Rectal smooth muscle tissue (tissue), 1 donor: Measurements from ENCODE around the gene P3H2.
"Not testable (repeated sequence)": the region's sequence is repeated elsewhere in the genome, so short reads cannot be mapped to it uniquely, and the experiment has no call there.

Source experiments
- H3K27ac ChIP-seq: one replicate; pipeline ENCODE4 v1.7.0; 2013; ENCODE audit warnings: low read depth, low read length, inconsistent platforms
- H3K27me3 ChIP-seq: one replicate; pipeline ENCODE4 v1.7.0; 2013; ENCODE audit warnings: low read length; ENCODE audit not compliant: control insufficient read depth, insufficient read depth
- H3K36me3 ChIP-seq: one replicate; pipeline ENCODE4 v1.7.0; 2013; ENCODE audit warnings: low read length; ENCODE audit not compliant: control insufficient read depth, insufficient read depth
- H3K4me1 ChIP-seq: one replicate; pipeline ENCODE4 v1.7.0; 2013; ENCODE audit warnings: low read length; ENCODE audit not compliant: control insufficient read depth, insufficient read depth
- H3K4me3 ChIP-seq: one replicate; pipeline ENCODE4 v1.7.0; 2013; ENCODE audit warnings: low read length
- H3K9ac ChIP-seq: one replicate; pipeline ENCODE4 v1.7.0; 2013; ENCODE audit warnings: low read length

P3H2 gene, protein sequence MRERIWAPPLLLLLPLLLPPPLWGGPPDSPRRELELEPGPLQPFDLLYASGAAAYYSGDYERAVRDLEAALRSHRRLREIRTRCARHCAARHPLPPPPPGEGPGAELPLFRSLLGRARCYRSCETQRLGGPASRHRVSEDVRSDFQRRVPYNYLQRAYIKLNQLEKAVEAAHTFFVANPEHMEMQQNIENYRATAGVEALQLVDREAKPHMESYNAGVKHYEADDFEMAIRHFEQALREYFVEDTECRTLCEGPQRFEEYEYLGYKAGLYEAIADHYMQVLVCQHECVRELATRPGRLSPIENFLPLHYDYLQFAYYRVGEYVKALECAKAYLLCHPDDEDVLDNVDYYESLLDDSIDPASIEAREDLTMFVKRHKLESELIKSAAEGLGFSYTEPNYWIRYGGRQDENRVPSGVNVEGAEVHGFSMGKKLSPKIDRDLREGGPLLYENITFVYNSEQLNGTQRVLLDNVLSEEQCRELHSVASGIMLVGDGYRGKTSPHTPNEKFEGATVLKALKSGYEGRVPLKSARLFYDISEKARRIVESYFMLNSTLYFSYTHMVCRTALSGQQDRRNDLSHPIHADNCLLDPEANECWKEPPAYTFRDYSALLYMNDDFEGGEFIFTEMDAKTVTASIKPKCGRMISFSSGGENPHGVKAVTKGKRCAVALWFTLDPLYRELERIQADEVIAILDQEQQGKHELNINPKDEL

GRCh38 chr3:190120269-190121060 lies at the start of gene P3H2:
Gene P3H2, minus strand, starts transcription at chr3:190120897. Its CDS starts 166 bp downstream, at chr3:190120731.
- H3K4me3 ChIP-seq = peak within 1 kb of the TSS; percentile 63
- peak within 1 kb of the TSS; percentile 86 for H3K27ac ChIP-seq
- peak within 1 kb of the TSS; percentile 19 for H3K9ac ChIP-seq
- H3K36me3 ChIP-seq = no peaks in the 10 kb centered on the region
- no peaks in the 10 kb centered on the region for H3K27me3 ChIP-seq
- H3K4me1 ChIP-seq = peaks cover 11% of the 10 kb centered on the region

- Histone ChIP-seq H3K4me1 (no peaks in the 10 kb centered on the region), H3K27me3 (no peaks in the 10 kb centered on the region), H3K9ac (no peak overlapping the region), H3K4me3 (no peak overlapping the region), H3K27ac (no peak overlapping the region), H3K36me3 (no peaks in the 10 kb centered on the region)
Measured at GRCh38 chr3:190169877-190170276, 49.2 kb upstream of the P3H2 start.

DNA sequence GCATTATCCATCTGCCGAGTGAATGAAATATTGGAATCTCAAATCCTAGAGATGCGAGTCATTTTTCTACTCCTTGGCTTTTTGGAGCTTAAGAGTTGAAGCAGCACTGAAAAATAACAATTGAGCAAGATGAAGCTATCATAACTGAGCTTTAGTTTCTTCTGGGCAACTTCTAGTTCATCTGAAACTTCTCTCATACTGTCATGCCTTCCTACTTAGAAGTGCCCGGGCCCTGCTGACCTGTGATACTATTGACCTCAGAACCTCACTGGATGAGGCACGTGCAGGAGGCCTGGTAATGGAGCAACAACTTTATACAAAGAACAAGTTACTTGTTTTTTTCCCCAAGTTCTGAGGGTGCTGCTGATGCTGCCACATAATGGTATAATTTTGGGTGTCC lies 48.5 kb upstream of the P3H2 start:
- Histone ChIP-seq H3K36me3 (no peaks in the 10 kb centered on the region), H3K4me3 (peak overlapping the region; percentile 4), H3K27me3 (no peaks in the 10 kb centered on the region), H3K9ac (no peak overlapping the region), H3K4me1 (no peaks in the 10 kb centered on the region), H3K27ac (no peak overlapping the region)

GRCh38 chr3:190167936-190168680 lies 47.4 kb upstream of the P3H2 start:
- Histone ChIP-seq H3K27me3 (no peaks in the 10 kb centered on the region), H3K4me3 (no peak overlapping the region), H3K4me1 (no peaks in the 10 kb centered on the region), H3K27ac (no peak overlapping the region), H3K9ac (no peak overlapping the region), H3K36me3 (no peaks in the 10 kb centered on the region)

DNA sequence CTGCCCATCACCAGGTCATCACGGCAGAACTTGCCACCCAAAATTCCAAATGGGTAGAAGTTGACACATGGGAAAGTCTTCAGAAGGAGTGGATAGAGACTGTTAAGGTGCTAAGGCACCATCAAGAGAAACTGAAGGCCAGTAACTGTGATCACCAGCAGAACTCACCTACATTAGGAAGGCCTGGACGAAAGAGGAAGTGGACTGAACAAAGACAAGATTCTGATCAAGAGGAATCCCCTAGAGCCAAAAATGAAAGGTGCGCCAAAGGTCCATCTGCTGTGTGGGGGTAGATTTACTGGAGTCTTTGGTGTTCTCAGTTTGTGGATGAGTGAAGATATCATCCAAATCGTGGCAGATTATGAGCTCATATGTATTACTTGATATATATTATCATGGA lies 46.3 kb upstream of the P3H2 start:
- Histone ChIP-seq H3K4me3 (no peak overlapping the region), H3K9ac (no peak overlapping the region), H3K27me3 (no peaks in the 10 kb centered on the region), H3K36me3 (no peaks in the 10 kb centered on the region), H3K4me1 (no peaks in the 10 kb centered on the region), H3K27ac (no peak overlapping the region)

GRCh38 chr3:190165253-190165652 lies 44.6 kb upstream of the P3H2 start:
- Histone ChIP-seq H3K27me3 (no peaks in the 10 kb centered on the region), H3K27ac (no peak overlapping the region), H3K9ac (no peak overlapping the region), H3K4me3 (no peak overlapping the region), H3K36me3 (no peaks in the 10 kb centered on the region), H3K4me1 (no peaks in the 10 kb centered on the region)

GRCh38 chr3:190162013-190162412 lies 41.3 kb upstream of the P3H2 start:
- H3K27ac ChIP-seq, H3K36me3 ChIP-seq, H3K4me1 ChIP-seq, H3K4me3 ChIP-seq, H3K9ac ChIP-seq, H3K27me3 ChIP-seq: not testable (repeated sequence)

GRCh38 chr3:190159902-190160435 lies 39.3 kb upstream of the P3H2 start:
- H3K9ac ChIP-seq = no peak overlapping the region
- H3K27me3 ChIP-seq = no peaks in the 10 kb centered on the region
- H3K4me3 ChIP-seq = no peak overlapping the region
- no peak overlapping the region for H3K27ac ChIP-seq
- H3K36me3 ChIP-seq = no peaks in the 10 kb centered on the region
- no peaks in the 10 kb centered on the region for H3K4me1 ChIP-seq

- H3K27me3 ChIP-seq = no peaks in the 10 kb centered on the region
- H3K4me3 ChIP-seq = no peak overlapping the region
- no peaks in the 10 kb centered on the region for H3K4me1 ChIP-seq
- H3K9ac ChIP-seq = no peak overlapping the region
- no peaks in the 10 kb centered on the region for H3K36me3 ChIP-seq
- no peak overlapping the region for H3K27ac ChIP-seq
Measured at GRCh38 chr3:190158261-190158660, 37.6 kb upstream of the P3H2 start.

GRCh38 chr3:190155752-190156151 lies 35.1 kb upstream of the P3H2 start:
- no peaks in the 10 kb centered on the region for H3K36me3 ChIP-seq
- no peak overlapping the region for H3K27ac ChIP-seq
- H3K27me3 ChIP-seq = no peaks in the 10 kb centered on the region
- H3K9ac ChIP-seq = no peak overlapping the region
- H3K4me3 ChIP-seq = no peak overlapping the region
- no peaks in the 10 kb centered on the region for H3K4me1 ChIP-seq

DNA sequence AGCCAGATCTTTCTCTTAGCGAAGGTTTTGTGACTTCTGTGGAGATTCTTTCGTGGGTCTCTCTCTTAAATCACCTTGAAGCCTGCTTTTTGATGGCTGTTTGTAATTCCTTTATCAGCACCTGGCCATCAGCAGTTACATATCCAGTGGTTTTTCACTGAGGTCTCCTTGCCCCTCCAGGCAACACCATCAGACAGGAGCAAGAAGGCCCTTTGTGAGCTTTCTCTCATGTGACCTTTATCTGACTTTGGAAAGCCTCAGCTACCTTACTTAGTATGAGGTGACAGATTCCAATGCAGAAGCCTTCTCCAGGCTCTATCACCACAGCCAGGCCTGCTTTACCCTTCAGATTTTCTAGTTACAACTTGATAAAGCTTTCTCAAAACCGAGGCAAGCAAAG lies 30.0 kb upstream of the P3H2 start:
- Histone ChIP-seq H3K27me3 (no peaks in the 10 kb centered on the region), H3K36me3 (no peaks in the 10 kb centered on the region), H3K4me3 (no peak overlapping the region), H3K4me1 (no peaks in the 10 kb centered on the region), H3K9ac (no peak overlapping the region), H3K27ac (no peak overlapping the region)
